HCEC 1CT (cell line): Measurements from ENCODE around the gene DRICH1.
"Not testable (repeated sequence)": the region's sequence is repeated elsewhere in the genome, so short reads cannot be mapped to it uniquely, and the experiment has no call there.

Source experiments
- DNase-seq: peaks from one replicate; pipeline ENCODE4 v3.0.0-alpha.2; 2017

Gene DRICH1, protein sequence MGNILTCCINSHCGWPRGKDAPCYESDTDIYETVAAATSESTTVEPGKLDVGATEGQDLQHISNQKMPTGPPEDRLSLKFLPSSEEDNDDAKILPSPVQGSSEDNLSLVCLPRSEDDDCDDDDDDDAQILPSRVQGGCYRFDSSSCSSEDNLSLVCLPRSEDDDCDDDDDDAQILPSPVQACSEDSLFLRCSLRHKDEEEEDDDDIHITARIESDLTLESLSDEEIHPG

DNA sequence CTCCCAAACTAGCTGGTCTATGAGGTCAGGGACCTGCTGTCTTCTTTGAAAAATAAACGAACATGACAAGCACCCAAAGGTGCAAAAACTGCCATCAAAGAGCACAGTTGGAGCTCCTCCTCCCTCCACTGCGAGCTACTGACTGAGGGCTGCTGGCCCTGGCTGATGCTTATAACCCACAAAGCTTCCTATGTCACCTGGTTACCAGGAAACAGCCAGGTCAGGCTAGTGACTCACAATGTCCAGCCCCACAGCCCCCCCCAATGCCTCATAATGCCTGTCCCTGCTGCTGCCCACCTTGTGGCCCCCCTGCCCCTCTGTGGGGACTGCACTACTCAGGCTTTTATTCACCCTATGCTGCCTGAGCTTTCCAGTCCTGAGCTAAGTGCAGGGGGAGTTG is at the start of gene DRICH1:
DRICH1 (minus strand) TSS at position 144 of the 400 bp plus-strand sequence. CDS start 298 bp downstream, outside the sequence.
- DNase-seq, result no peak

DNA sequence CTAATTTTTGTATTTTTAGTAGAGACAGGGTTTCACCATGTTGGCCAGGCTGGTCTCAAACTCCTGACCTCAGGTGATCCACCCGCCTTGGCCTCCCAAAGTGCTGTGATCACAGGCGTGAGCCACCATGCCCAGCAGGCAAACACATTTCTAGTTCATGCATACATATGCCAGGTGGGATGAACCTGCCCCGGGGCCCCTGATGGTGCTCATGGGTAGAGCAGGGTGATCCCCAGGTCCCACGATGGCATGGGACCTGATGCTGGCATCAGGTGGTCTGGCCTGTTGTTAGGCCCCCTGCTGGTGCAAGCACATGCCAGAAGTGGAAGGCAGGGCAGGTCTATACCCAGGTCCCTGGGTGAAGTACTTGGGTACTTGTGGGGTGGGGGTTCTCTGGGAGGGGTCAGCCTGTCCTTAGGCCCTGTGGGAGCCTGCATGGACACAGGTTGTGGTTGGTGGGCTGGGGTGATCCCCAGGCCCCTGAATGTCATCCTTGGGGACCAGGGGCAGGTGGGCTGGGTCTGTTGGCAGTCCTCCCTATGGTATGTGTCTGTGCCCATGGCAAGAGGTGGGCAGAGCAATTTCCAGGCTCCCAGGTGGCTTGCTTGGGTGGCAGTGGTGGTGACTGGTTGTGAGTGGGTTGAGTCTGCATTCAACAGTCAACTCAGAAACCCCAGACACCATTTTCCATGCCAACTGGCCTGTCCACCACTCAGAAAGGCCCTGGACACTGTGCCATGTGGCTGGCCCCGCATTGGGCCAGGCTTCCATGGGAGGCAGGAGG is 49.1 kb upstream of the DRICH1 start:
- no peak for DNase-seq

DNA sequence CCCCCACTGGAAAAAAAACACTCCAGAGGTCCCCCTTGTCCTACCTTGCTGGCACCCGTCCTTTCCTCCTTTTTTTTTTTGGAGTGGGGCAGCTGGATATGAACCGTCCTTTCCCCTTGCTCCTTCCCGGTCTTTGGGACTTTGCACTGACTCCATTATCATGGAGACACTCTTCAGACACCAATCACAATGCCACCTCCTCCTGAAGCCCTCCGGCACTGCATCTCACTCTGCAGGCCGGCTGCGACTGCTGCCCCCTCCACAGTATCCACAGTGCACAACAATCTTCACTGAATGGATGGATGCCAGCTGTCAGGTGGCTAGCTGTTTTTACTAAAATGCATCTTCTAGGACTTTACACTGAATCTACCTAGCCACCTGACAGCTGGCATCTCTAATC is 46.0 kb upstream of the DRICH1 start:
- DNase-seq, result no peak

GRCh38 chr22:23677701-23677995 is 45.5 kb upstream of the DRICH1 start:
- DNase-seq, result no peak

DNA sequence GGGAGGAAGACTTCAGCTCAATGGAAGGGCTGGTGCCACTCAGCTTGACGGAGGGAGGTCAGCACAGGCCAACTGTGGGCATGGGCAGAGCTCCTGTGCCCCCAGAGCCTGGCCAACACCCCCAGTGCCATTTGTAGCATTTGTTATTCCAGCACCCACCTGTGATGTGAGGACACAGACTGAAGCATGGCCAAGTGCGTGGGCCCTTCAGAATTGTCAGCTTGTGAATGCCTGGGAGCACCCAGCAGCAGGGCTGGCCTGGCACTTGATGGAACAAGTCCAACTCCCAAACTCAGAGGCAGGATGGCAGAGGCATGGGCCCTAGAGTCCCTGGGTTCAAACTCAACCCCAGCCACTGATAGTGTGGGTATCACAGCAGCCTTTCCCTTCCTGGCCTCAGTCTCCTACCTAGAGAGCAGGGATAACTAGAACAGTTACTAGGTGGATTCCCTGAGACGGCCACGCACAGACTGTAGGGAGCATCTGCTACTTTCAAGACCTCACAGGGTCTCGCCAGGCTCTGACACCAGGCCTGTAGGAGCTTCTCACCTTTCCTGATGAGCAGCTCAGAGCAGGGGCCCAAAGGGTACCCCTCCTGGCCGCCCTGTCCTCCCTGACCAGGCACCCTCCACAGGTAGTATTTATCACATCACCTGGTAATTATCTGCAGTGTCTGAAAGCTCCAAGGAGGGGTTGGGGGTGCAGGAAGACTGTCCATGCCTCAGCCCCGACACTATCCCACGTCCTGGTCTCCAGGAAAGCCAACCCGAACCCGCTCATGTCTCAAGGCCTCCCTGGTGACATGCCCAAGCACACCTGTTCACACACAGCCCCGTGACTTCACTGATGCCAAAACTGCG is 45.0 kb upstream of the DRICH1 start:
- not testable (repeated sequence) for DNase-seq

- DNase-seq, result no peak
Observed at GRCh38 chr22:23675502-23676415, 43.6 kb upstream of the DRICH1 start.

GRCh38 chr22:23674886-23675501 is 42.9 kb upstream of the DRICH1 start:
- DNase-seq, result not testable (repeated sequence)

DNA sequence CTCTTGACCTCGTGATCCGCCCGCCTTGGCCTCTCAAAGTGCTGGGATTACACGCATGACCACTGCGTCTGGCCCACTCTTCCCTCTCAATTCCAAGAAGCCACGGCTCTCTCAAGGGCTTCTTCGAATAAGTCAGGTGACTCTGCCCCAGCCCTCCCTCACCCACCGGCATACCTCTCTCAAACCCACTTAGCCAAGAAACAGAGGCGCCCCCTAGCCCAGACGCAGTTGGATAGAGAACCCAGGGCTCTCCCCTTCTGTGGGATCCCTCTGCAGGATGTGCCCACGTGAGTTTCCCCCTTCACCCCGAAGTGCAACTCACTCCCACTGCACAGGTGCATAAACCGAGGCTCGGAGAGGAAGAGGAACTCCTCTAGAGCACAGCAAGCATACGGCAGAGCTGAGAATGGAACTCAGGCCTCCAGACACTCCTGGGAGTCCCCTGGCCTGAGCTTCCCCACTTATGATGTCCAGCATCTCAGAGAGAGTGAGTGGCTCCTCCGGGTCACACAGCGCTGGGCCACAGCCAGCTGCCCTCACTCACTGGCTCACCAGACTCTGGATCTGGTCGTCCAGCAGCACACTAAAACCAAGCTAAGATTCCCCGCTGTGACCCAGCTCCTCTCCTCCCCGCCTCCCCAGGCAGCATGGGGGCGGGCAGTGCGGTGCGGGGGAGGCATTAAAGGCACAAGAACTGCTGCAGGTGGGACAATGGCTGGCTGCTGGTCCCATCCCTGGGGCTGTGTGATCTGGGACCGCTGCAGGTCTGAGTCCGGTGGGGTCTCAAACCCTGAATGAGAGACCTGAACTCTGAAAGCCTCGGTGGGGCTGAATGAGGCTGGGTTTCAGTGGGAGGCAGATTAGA is 41.9 kb upstream of the DRICH1 start:
- no peak for DNase-seq

GRCh38 chr22:23673050-23673620 is 41.0 kb upstream of the DRICH1 start:
- DNase-seq, result no peak

- DNase-seq, result not testable (repeated sequence)
Observed at GRCh38 chr22:23672307-23673049, 40.4 kb upstream of the DRICH1 start.

GRCh38 chr22:23671387-23671786 is 39.3 kb upstream of the DRICH1 start:
- DNase-seq, result not testable (repeated sequence)

DNA sequence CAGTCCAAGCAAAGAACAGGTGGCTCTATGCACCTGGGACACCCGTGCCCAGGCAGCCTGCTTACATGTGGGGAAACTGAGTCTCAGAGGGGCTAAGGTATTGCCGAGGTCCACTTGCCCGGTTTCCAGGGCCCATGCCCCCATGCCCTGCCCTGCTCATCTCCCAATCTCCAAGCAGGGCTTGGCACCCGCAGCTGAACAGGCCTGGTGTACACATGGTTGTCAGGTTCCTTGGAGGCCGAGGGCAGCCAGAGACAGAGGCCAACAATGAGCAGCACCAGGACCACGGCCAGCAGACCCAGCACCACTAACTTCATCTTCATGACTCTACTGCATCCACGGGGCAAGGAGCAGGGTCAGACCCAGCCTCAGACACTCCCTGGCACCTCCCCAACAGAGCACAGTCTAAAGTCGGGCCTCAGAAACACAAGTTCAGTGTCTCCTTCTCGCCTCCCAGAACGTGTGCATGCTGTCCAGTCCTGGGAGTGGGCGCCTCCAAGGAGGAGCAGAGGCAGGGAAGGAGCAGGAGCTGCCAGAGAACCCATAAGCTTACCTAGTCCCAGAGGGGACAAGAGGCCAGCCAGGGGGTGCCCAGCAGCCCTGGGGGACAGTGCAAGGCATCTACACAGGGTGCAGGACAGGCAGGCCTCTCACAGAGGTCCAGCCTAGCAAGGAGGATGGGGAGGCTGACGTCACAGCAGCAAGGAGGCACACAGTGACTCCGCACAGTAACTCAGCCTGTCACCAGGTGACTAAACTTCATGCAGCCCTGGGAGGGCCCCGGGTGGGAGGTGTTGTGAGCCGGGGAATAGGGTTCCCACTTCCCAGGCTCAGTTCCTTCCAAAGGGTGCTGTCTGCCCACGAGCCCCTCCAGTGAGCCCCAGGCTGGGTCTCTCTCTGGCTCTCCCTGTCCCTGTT is 38.5 kb upstream of the DRICH1 start:
- DNase-seq, result no peak

DNA sequence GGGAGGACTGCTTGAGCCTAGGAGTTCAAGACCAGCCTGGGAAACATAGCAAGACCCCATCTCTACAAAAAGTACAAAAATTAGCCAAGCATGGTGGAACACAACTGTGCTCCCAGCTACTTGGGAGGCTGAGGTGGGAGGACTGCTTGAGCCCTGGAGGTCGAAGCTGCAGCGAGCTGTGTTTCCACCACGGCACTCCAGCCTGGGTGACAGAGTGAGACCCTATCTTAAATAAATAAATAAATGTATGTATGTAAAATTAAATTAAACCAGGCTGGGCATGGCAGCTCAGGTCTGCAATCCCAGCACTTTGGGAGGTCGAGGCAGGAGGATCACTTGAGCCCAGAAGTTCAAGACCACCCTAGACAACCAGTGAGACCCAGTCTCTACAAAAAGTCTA is 28.3 kb upstream of the DRICH1 start:
- not testable (repeated sequence) for DNase-seq

DNA sequence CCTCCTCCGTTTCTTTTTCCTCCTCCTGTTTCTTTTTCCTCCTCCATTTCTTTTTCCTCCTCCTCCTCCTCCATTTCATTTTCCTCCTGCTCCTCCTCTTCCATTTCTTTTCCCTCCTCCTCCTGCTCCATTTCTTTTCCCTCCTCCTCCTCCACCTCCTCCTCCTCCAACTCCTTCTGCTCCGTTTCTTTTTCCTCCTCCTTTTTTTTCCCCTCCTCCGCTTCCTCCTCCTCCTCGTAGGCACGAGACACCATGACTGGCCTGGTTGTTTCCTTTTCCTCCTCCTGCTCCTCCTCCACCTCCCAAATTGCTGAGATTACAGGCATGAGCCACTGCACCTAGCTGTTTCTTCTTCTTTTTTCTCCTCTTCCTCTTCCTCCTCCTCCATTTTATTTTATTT is 25.6 kb upstream of the DRICH1 start:
- no peak for DNase-seq

- DNase-seq, result no peak
Observed at GRCh38 chr22:23655891-23656475, 23.9 kb upstream of the DRICH1 start.

GRCh38 chr22:23652711-23653110 is 20.6 kb upstream of the DRICH1 start:
- DNase-seq, result no peak

DNA sequence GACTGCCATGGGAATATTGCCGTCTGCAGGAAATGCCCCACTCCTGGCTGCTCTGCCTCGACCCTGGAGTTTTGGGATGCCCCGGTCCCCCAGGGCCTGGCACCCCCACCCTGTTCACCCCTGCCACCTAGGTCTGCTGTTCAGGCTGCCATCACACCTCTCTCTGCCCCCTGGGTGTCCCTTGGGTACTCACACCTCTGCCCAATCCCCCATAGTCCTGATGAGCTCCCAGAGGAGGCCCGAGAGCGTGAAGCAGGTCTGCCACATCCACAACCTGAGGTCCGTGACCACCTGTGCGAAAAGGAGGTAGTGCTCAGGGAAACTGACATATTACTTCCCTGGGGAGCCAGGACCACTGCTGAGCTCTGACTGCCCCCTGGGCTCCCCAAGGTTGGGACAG is 20.2 kb upstream of the DRICH1 start:
- DNase-seq, result no peak

DNA sequence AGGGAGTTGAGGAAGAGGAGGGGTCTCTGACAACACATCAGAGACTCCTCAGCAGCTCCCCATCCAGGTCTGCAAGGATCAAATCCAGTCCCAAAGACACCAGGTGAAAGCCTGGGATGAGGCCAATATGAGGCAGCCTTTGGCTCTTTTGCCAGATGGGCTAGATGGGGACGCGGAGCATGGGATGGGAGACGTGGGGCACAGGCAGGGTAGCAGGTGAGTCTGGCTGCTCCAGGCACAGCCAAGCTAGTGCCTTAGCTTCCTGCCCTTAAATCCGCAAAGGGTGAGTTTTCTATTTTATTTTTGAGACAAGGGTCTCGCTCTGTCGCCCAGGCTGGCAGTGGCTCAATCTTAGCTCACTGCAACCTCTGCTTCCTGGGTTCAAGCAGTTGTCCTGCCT is 19.6 kb upstream of the DRICH1 start:
- no peak for DNase-seq
